ENCODE data around the gene TTBK2.

TTBK2 gene

GRCh38 chr15:42692536-42692935 lies 228.0 kb downstream of the TTBK2 start:
- H3K4me3 ChIP-seq (ENCODE audit: low read depth, low read length) = no peak overlapping the region
- no peak for TF ChIP-seq CTCF (IDR thresholded peaks at IDR 0.05; ENCODE audit: insufficient read depth, low read length, missing control alignments)
- ChIA-PET POLR2A (no interaction called here), CTCF (no interaction called here)
- no peak for DNase-seq (ENCODE audit: low read depth, low spot score)

- no peak for TF ChIP-seq CTCF (IDR thresholded peaks at IDR 0.05; ENCODE audit: insufficient read depth, low read length, missing control alignments)
- CTCF ChIA-PET = interaction anchor here (0.6 kb wide), 1 partner anchor 233 kb away, joined by 3 read pairs; no protein-coding TSS in a partner anchor
Observed at GRCh38 chr15:42691770-42692169, 228.8 kb downstream of the TTBK2 start.

GRCh38 chr15:42691308-42691707 lies 229.3 kb downstream of the TTBK2 start:
- no peak for TF ChIP-seq CTCF (IDR thresholded peaks at IDR 0.05; ENCODE audit: insufficient read depth, low read length, missing control alignments)
- H3K4me3 ChIP-seq (ENCODE audit: low read depth, low read length) = no peak overlapping the region
- ChIA-PET CTCF (interaction anchor here (0.6 kb wide), 1 partner anchor 234 kb away, joined by 3 read pairs; no protein-coding TSS in a partner anchor), POLR2A (no interaction called here)
- no peak for DNase-seq (ENCODE audit: low read depth, low spot score)

More at GRCh38 chr15:42691770-42692169, 228.8 kb downstream of the TTBK2 start:
- POLR2A ChIA-PET = no interaction called here
- H3K4me3 ChIP-seq (ENCODE audit: low read depth, low read length) = no peak overlapping the region
- DNase-seq (ENCODE audit: low read depth, low spot score) = no peak

All from AG04449 (cell line).